Neural progenitor cell (in vitro differentiated cells): Measurements from ENCODE around the gene GHRH.

Experiments used
- CTCF ChIP-seq: fragments of 200-600 bp; sonication (generic); IDR thresholded peaks from 2 replicates; pipeline ENCODE4 v1.5.1; 2017; ENCODE audit warnings: antibody characterized with exemption, mild to moderate bottlenecking
- EZH2 ChIP-seq: fragments of 200-600 bp; sonication (generic); IDR thresholded peaks from 2 replicates; pipeline ENCODE4 v1.6.1; 2017; ENCODE audit warnings: antibody characterized with exemption, mild to moderate bottlenecking, moderate library complexity

- TF ChIP-seq CTCF, result no peak
- TF ChIP-seq EZH2, result no peak
Observed at GRCh38 chr20:37205130-37205529, 56.5 kb downstream of the GHRH start.
